Loucy (cell line): ENCODE data around the gene NDUFC1.

Source experiments
- H2AFZ ChIP-seq: fragments of 200-600 bp; sonication (generic); 2 replicates; pipeline ENCODE4 v1.6.0; 2016; ENCODE audit warnings: antibody characterized with exemption, mild to moderate bottlenecking, low read length, moderate library complexity
- H3F3A ChIP-seq: fragments of 200-600 bp; 2 replicates; pipeline ENCODE4 v1.6.0; 2016; ENCODE audit warnings: antibody characterized with exemption, low read depth, mild to moderate bottlenecking
- H3K27me3 ChIP-seq: fragments of 200-600 bp; sonication (generic); 2 replicates; pipeline ENCODE4 v1.6.1; 2014; ENCODE audit warnings: low read length, mild to moderate bottlenecking; ENCODE audit not compliant: insufficient read depth, poor library complexity, severe bottlenecking
- H3K36me3 ChIP-seq: fragments of 200-600 bp; sonication (generic); 2 replicates; pipeline ENCODE4 v1.6.1; 2016; ENCODE audit warnings: low read length; ENCODE audit not compliant: insufficient read depth
- H3K4me1 ChIP-seq: fragments of 200-600 bp; sonication (generic); 2 replicates; pipeline ENCODE4 v1.5.1; 2014; ENCODE audit warnings: low read length, mild to moderate bottlenecking; ENCODE audit not compliant: insufficient read depth, poor library complexity, severe bottlenecking
- H3K4me2 ChIP-seq: fragments of 200-600 bp; sonication (generic); 2 replicates; pipeline ENCODE4 v1.6.0; 2014; ENCODE audit warnings: antibody characterized with exemption, low read length, low read depth, mild to moderate bottlenecking; ENCODE audit not compliant: poor library complexity, severe bottlenecking
- H3K4me3 ChIP-seq: fragments of 200-600 bp; sonication (generic); 2 replicates; pipeline ENCODE4 v1.5.1; 2014; ENCODE audit warnings: low read length, mild to moderate bottlenecking, mixed read lengths; ENCODE audit not compliant: poor library complexity, severe bottlenecking
- H3K79me2 ChIP-seq: fragments of 200-600 bp; sonication (generic); 2 replicates; pipeline ENCODE4 v1.6.1; 2014; ENCODE audit warnings: low read length; ENCODE audit not compliant: insufficient read depth
- H3K9ac ChIP-seq: fragments of 200-600 bp; sonication (generic); 2 replicates; pipeline ENCODE4 v1.6.0; 2014; ENCODE audit warnings: mild to moderate bottlenecking, low read depth, low read length, moderate library complexity; ENCODE audit not compliant: poor library complexity, severe bottlenecking
- H3K9me2 ChIP-seq: fragments of 200-600 bp; sonication (generic); replicated peaks from 2 replicates; pipeline ENCODE4 v1.6.1; 2016; ENCODE audit warnings: low read depth, low read length, mixed read lengths
- H3K9me3 ChIP-seq: fragments of 200-600 bp; sonication (generic); 2 replicates; pipeline ENCODE4 v1.6.1; 2014; ENCODE audit warnings: mild to moderate bottlenecking, antibody characterized with exemption, low read length, low read depth; ENCODE audit not compliant: insufficient read depth
- H4K20me1 ChIP-seq: fragments of 200-600 bp; sonication (generic); 2 replicates; pipeline ENCODE4 v1.6.0; 2014; ENCODE audit warnings: antibody characterized with exemption, low read length, mild to moderate bottlenecking; ENCODE audit not compliant: insufficient read depth, poor library complexity, severe bottlenecking
- CTCF ChIP-seq: fragments of 200-600 bp; sonication (generic); conservative IDR thresholded peaks from 2 replicates; pipeline ENCODE4 v1.5.1; 2014; ENCODE audit warnings: mild to moderate bottlenecking, antibody characterized with exemption, low read length
- EZH2phosphoT487 ChIP-seq: fragments of 200-600 bp; IDR thresholded peaks from 2 replicates; pipeline ENCODE4 v1.6.1; 2018; ENCODE audit warnings: antibody characterized with exemption, mild to moderate bottlenecking, moderate library complexity, borderline replicate concordance

Gene NDUFC1

GRCh38 chr4:139241784-139242151, 60.5 kb downstream of the NDUFC1 start:
- Histone ChIP-seq H3K27me3 (no peaks in the 10 kb centered on the region), H3K4me1 (no peaks in the 10 kb centered on the region), H2AFZ (no peak overlapping the region), H3F3A (no peaks in the 10 kb centered on the region), H3K9me2 (no peaks in the 10 kb centered on the region), H4K20me1 (no peaks in the 10 kb centered on the region), H3K36me3 (no peaks in the 10 kb centered on the region), H3K4me3 (no peak overlapping the region), H3K9me3 (no peaks in the 10 kb centered on the region), H3K79me2 (no peaks in the 10 kb centered on the region), H3K9ac (no peak overlapping the region), H3K4me2 (no peak overlapping the region)
- TF ChIP-seq CTCF, result no peak
- TF ChIP-seq EZH2phosphoT487, result no peak

GRCh38 chr4:139241086-139241783, 61.0 kb downstream of the NDUFC1 start:
- Histone ChIP-seq H3K9me2 (no peaks in the 10 kb centered on the region), H3K36me3 (no peaks in the 10 kb centered on the region), H2AFZ (no peak overlapping the region; the same call in 1 of the 2 replicates), H3K4me2 (no peak overlapping the region), H3K27me3 (no peaks in the 10 kb centered on the region), H3F3A (no peaks in the 10 kb centered on the region), H3K79me2 (no peaks in the 10 kb centered on the region), H3K4me3 (no peak overlapping the region), H3K9me3 (no peaks in the 10 kb centered on the region), H4K20me1 (no peaks in the 10 kb centered on the region), H3K4me1 (no peaks in the 10 kb centered on the region), H3K9ac (no peak overlapping the region)
- TF ChIP-seq EZH2phosphoT487 (no peak), CTCF (no peak)
